Liver (tissue), 3 donors: ENCODE data around the gene BEGAIN.

Experiments used
- ATF3 ChIP-seq: IDR thresholded peaks from 2 replicates; pipeline ENCODE4 v1.6.1; 2016; ENCODE audit warnings: antibody characterized with exemption
- CTCF ChIP-seq: fragments of 150-350 bp; IDR thresholded peaks from 2 replicates; pipeline ENCODE4 v1.5.1; 2017; ENCODE audit warnings: improper control_type of control experiment, low read depth, low read length; ENCODE audit not compliant: missing input control
- EGR1 ChIP-seq, 2 donors: IDR thresholded peaks; 2 replicates each; pipeline ENCODE4 v1.6.1; 2016 to 2018; ENCODE audit warnings: antibody characterized with exemption in 2 of 2, low read depth in 2 of 2
- FOXA1 ChIP-seq: IDR thresholded peaks from 2 replicates; pipeline ENCODE4 v1.6.1; 2016; ENCODE audit warnings: antibody characterized with exemption
- GABPA ChIP-seq, 2 donors: IDR thresholded peaks in 1 of 2; conservative IDR thresholded peaks in 1 of 2; 2 replicates each; pipeline ENCODE4 v1.6.1; 2016; ENCODE audit warnings: antibody characterized with exemption in 2 of 2, mild to moderate bottlenecking in 1 of 2, moderate library complexity in 1 of 2
- MAX ChIP-seq: IDR thresholded peaks from 2 replicates; pipeline ENCODE4 v1.6.1; 2016; ENCODE audit warnings: antibody characterized with exemption
- NR2F2 ChIP-seq: IDR thresholded peaks from 2 replicates; pipeline ENCODE4 v1.6.1; 2016; ENCODE audit warnings: antibody characterized with exemption
- RAD21 ChIP-seq, 2 donors: IDR thresholded peaks; 2 replicates each; pipeline ENCODE4 v1.6.1; 2016; ENCODE audit warnings: antibody characterized with exemption in 2 of 2, mild to moderate bottlenecking in 2 of 2
- REST ChIP-seq: IDR thresholded peaks from 2 replicates; pipeline ENCODE4 v1.6.1; 2016; ENCODE audit warnings: antibody characterized with exemption, mild to moderate bottlenecking
- RXRA ChIP-seq, 2 donors: IDR thresholded peaks; 2 replicates each; pipeline ENCODE4 v1.6.1; 2017 to 2018; ENCODE audit warnings: antibody characterized with exemption in 2 of 2, mild to moderate bottlenecking in 1 of 2
- SP1 ChIP-seq: IDR thresholded peaks from 2 replicates; pipeline ENCODE4 v1.6.1; 2018; ENCODE audit warnings: antibody characterized with exemption, mild to moderate bottlenecking
- TAF1 ChIP-seq: conservative IDR thresholded peaks from 2 replicates; pipeline ENCODE4 v1.6.1; 2016; ENCODE audit warnings: antibody characterized with exemption, mild to moderate bottlenecking
- YY1 ChIP-seq: IDR thresholded peaks from 2 replicates; pipeline ENCODE4 v1.6.1; 2016; ENCODE audit warnings: antibody characterized with exemption, mild to moderate bottlenecking
- ZBTB33 ChIP-seq: IDR thresholded peaks from 2 replicates; pipeline ENCODE4 v1.6.1; 2016; ENCODE audit warnings: antibody characterized with exemption
- donor health status: healthy.
- donor health status: healthy.

- TF ChIP-seq CTCF (no peak), ATF3 (no peak), TAF1 (no peak), YY1 (no peak), EGR1 (IDR thresholded peaks at IDR 0.05; ENCODE audit: low read depth in 2 of 2) (no peak), GABPA (IDR thresholded peaks at IDR 0.05 in 1 of 2, conservative IDR thresholded peaks at IDR 0.05 in 1 of 2) (no peak), MAX (no peak), RXRA (IDR thresholded peaks at IDR 0.05) (no peak), ZBTB33 (no peak), SP1 (no peak), RAD21 (IDR thresholded peaks at IDR 0.05) (no peak), REST (no peak), NR2F2 (no peak), FOXA1 (no peak)
These were observed 24.7 kb upstream of the BEGAIN start for GRCh38 chr14:100611811-100612480.
